Hepatocyte (in vitro differentiated cells): ENCODE results near the gene HEMK1.

Source experiments
- CTCF ChIP-seq: fragments of 200-600 bp; sonication (generic); IDR thresholded peaks from 2 replicates; pipeline ENCODE4 v1.5.1; 2016; ENCODE audit warnings: antibody characterized with exemption, mild to moderate bottlenecking; ENCODE audit not compliant: poor library complexity
- EZH2 ChIP-seq: fragments of 200-600 bp; sonication (generic); IDR thresholded peaks from 2 replicates; pipeline ENCODE4 v1.6.1; 2016; ENCODE audit warnings: antibody characterized with exemption, mild to moderate bottlenecking, borderline replicate concordance
- EZH2phosphoT487 ChIP-seq: fragments of 200-600 bp; sonication (generic); IDR thresholded peaks from one replicate; pipeline ENCODE4 v1.6.1; 2018; ENCODE audit warnings: antibody characterized with exemption, mild to moderate bottlenecking, low read depth, moderate library complexity; ENCODE audit not compliant: unreplicated experiment, severe bottlenecking

- TF ChIP-seq EZH2 (no peak), CTCF (no peak), EZH2phosphoT487 (no peak)
These were observed 43.0 kb downstream of the HEMK1 start for GRCh38 chr3:50612234-50612882.
